Bronchial epithelial cell (primary cell): ENCODE measurements around the gene ZNRF4. TPM values are rescaled to one million over a fixed set of nuclear protein-coding genes. Genes with fewer than 3 reads are reported as not detected.

Experiments
- DNase-seq: peaks from one replicate; pipeline ENCODE4 v3.0.0-alpha.2; 2010; ENCODE audit warnings: low read depth
- FAIRE-seq: peaks from 2 replicates; lab custom pipeline; 2011; peaks lifted over from hg19 to GRCh38; lab: Jason Lieb, UNC
- H3K27me3 ChIP-seq: 2 replicates; pipeline ENCODE4 v1.5.1; 2011; ENCODE audit warnings: low read length; ENCODE audit not compliant: control insufficient read depth, insufficient read depth
- H3K36me3 ChIP-seq: 2 replicates; pipeline ENCODE4 v1.5.1; 2011; ENCODE audit warnings: low read length; ENCODE audit not compliant: control insufficient read depth, insufficient read depth
- H3K4me3 ChIP-seq: 2 replicates; pipeline ENCODE4 v1.5.1; 2011; ENCODE audit warnings: mild to moderate bottlenecking, low read depth, low read length, control low read depth
- CTCF ChIP-seq: IDR thresholded peaks from 2 replicates; pipeline ENCODE4 v1.5.1; 2011; ENCODE audit warnings: mild to moderate bottlenecking, moderate library complexity, low read length, control low read depth, inconsistent platforms; ENCODE audit not compliant: insufficient read depth, severe bottlenecking
- total RNA-seq: library from RNA; depleted of rRNA; stranded (reverse); fragments of >200 nt; gene quantifications from 2 replicates; pipeline ENCODE4 v1.2.1, GENCODE V29; 2014

The ZNRF4 gene
- total RNA-seq, 1 donor from 2014 or later: not detected

- Histone ChIP-seq H3K4me3 (no peak overlapping the region), H3K36me3 (no peaks in the 10 kb centered on the region), H3K27me3 (no peaks in the 10 kb centered on the region)
- DNase-seq (no peak), FAIRE-seq (no peak)
- no peak for TF ChIP-seq CTCF
Measured at GRCh38 chr19:5445071-5445470, 10.1 kb upstream of the ZNRF4 start.

GRCh38 chr19:5445561-5446055 is 9.6 kb upstream of the ZNRF4 start:
- no peak for TF ChIP-seq CTCF
- Histone ChIP-seq H3K27me3 (no peaks in the 10 kb centered on the region), H3K36me3 (no peaks in the 10 kb centered on the region), H3K4me3 (no peak overlapping the region)
- DNase-seq (peak; percentile 19), FAIRE-seq (peak; percentile 40)

GRCh38 chr19:5447700-5448311 is 7.4 kb upstream of the ZNRF4 start:
- DNase-seq (peak; percentile 8), FAIRE-seq (no peak)
- no peak for TF ChIP-seq CTCF
- Histone ChIP-seq H3K4me3 (no peak overlapping the region), H3K36me3 (no peaks in the 10 kb centered on the region), H3K27me3 (no peaks in the 10 kb centered on the region)

- no peaks in the 10 kb centered on the region for H3K36me3 ChIP-seq
- DNase-seq: no peak
- FAIRE-seq: no peak
- no peak overlapping the region for H3K4me3 ChIP-seq
- H3K27me3 ChIP-seq: no peaks in the 10 kb centered on the region
- TF ChIP-seq CTCF: no peak
Measured at GRCh38 chr19:5448374-5448773, 6.8 kb upstream of the ZNRF4 start.

GRCh38 chr19:5450482-5451126 is 4.6 kb upstream of the ZNRF4 start:
- FAIRE-seq: peak; percentile 28
- no peak for TF ChIP-seq CTCF

More at GRCh38 chr19:5450482-5451126, 4.6 kb upstream of the ZNRF4 start:
- DNase-seq: no peak
- Histone ChIP-seq H3K36me3 (no peaks in the 10 kb centered on the region), H3K27me3 (no peaks in the 10 kb centered on the region), H3K4me3 (no peak overlapping the region)
